GM12801 (cell line): ENCODE measurements around the gene MAGOHB.

Source experiments
- TF ChIP-seq, protein P1 (sequence below): IDR thresholded peaks from one replicate; pipeline ENCODE4 v1.5.1; 2011; ENCODE audit warnings: control low read depth; ENCODE audit not compliant: insufficient read length; ENCODE audit errors: extremely low read depth

The MAGOHB gene

DNA sequence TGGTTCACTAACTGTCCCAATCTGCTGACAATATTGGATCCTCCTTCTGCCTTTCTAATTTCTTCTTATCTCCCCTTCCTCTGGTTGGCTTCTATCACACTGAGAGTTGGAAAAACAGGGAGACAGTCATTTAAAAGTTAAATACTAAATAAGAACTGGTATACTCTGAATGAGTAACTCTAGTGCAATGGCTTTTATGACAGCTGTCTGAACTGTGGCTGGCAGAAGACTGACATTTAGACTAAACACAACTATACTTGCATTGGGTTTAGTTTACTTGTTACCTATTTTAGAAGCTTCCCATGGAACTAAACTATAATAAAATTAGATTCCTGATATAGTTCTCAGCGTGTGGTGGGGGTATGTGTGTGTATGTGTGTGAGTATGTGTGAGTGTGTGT, 7.9 kb upstream of the MAGOHB start:
- TF ChIP-seq, protein P1, sequence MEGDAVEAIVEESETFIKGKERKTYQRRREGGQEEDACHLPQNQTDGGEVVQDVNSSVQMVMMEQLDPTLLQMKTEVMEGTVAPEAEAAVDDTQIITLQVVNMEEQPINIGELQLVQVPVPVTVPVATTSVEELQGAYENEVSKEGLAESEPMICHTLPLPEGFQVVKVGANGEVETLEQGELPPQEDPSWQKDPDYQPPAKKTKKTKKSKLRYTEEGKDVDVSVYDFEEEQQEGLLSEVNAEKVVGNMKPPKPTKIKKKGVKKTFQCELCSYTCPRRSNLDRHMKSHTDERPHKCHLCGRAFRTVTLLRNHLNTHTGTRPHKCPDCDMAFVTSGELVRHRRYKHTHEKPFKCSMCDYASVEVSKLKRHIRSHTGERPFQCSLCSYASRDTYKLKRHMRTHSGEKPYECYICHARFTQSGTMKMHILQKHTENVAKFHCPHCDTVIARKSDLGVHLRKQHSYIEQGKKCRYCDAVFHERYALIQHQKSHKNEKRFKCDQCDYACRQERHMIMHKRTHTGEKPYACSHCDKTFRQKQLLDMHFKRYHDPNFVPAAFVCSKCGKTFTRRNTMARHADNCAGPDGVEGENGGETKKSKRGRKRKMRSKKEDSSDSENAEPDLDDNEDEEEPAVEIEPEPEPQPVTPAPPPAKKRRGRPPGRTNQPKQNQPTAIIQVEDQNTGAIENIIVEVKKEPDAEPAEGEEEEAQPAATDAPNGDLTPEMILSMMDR = no peak

DNA sequence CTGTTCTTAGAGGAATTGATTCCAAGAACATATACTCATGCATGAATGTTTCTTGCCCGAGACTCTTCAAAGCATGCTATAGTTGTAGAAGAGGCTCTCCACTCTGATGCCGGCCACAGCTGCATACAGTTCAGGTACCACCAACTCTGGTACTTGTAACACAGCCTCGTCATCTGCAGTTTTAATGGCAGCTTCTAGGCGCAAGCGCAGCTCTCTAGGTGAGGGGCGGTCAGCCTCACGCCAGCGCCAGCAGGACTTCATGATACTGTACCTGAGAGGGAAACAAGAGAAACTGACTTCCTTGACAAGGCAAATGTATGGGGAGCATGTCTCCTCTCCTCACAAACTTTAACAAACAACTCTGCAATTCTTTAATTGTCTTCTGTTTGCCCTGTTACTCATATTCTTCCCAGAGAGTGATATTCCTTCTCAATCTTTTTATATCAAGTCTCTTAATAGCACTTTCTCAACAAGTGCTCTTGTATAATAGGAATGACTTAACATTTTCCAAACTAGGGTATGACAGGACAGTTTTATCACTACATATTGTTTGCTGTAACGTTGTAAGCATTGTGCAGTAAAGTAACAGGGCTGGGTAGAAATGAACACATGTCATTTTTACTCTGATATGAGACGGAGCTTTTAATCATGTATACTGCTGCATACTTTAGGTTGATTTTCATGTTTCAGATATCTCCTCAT, 6.8 kb upstream of the MAGOHB start:
- TF ChIP-seq, protein P1 = no peak

GRCh38 chr12:10618338-10618987, 5.1 kb upstream of the MAGOHB start:
- TF ChIP-seq, protein P1 = no peak

GRCh38 chr12:10617863-10618262, 4.5 kb upstream of the MAGOHB start:
- TF ChIP-seq, protein P1 = no peak

DNA sequence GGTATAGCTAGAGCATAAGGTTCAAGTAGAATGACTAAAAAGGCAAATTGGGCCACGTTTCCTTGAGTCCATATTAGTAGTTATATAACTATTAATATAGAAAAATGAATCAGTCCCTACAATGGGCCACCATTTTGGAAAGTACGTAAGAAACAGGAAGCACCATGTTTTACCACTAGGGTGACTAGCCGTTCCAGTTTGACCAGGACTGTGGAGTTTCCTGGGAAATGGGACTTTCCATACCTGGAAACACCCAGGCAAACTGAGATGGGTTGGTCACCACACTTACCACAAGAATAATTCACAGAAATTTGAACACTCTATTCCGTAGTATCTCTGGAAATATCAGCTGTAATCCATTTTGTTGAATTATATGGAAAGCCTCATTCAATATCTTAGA, 2.1 kb upstream of the MAGOHB start:
- TF ChIP-seq, protein P1 = no peak

GRCh38 chr12:10614056-10614370, 604 bp upstream of the MAGOHB start:
- TF ChIP-seq, protein P1 = no peak

GRCh38 chr12:10612984-10613348, 443 bp downstream of the MAGOHB start:
- TF ChIP-seq, protein P1 = no peak
